Esophagus squamous epithelium (tissue), 5 donors: ENCODE measurements around the gene PEX6. TPM values are rescaled to one million over a fixed set of nuclear protein-coding genes. Genes with fewer than 3 reads are reported as not detected.

Source experiments
- DNase-seq: peaks from one replicate; lab custom pipeline; 2025; lab: John Stamatoyannopoulos, UW
- H3K27ac ChIP-seq, 4 donors: fragments of 200-600 bp; sonication (generic); one replicate each; pipeline ENCODE4 v1.5.1; 2016 to 2019; ENCODE audit warnings: mild to moderate bottlenecking in 1 of 4
- H3K27me3 ChIP-seq, 4 donors: fragments of 200-600 bp; sonication (generic); 1 replicate in 3 of 4; 2 replicates in 1 of 4; pipeline versions ENCODE4 v1.5.1 to v1.6.0; 2017 to 2021; ENCODE audit warnings: antibody characterized with exemption in 1 of 4
- H3K36me3 ChIP-seq, 3 donors: fragments of 200-600 bp; sonication (generic); one replicate each; pipeline ENCODE4 v1.5.1; 2016 to 2019
- H3K4me1 ChIP-seq, 3 donors: fragments of 200-600 bp; sonication (generic); one replicate each; pipeline ENCODE4 v1.5.1; 2017 to 2019
- H3K4me3 ChIP-seq, 4 donors: fragments of 200-600 bp; sonication (generic); 1 replicate in 3 of 4; 2 replicates in 1 of 4; pipeline ENCODE4 v1.5.1; 2016 to 2019; ENCODE audit warnings: mild to moderate bottlenecking in 2 of 4, moderate library complexity in 1 of 4
- H3K9me3 ChIP-seq, 3 donors: fragments of 200-600 bp; sonication (generic); one replicate each; pipeline ENCODE4 v1.5.1; 2016 to 2019
- POLR2A ChIP-seq, 4 donors: fragments of 450-650 bp; IDR thresholded peaks; one replicate each; pipeline ENCODE4 v1.6.1; 2017; ENCODE audit warnings: antibody characterized with exemption in 4 of 4, mild to moderate bottlenecking in 4 of 4, moderate library complexity in 3 of 4
- WGBS, 2 donors: methylation state at CpG; one replicate each; pipeline ENCODE4 v1.1.5; 2018; 5-methylcytosine and 5-hydroxymethylcytosine counted together
- intact Hi-C: fragments of 100-400 bp; cut with DNase I; formaldehyde crosslinking; loops from one replicate; pipeline ENCODE4 v1.15.0; 2022
- total RNA-seq, 4 donors: library from RNA; depleted of rRNA; stranded (reverse); fragments of >200 nt; gene quantifications; one replicate each; pipeline ENCODE4 v1.1.0, GENCODE V29; 2016
- TF ChIP-seq, protein P1 (sequence below), 6 experiments: fragments of 450-650 bp in 4 of 6; fragments of 200-600 bp in 2 of 6; sonication (generic) in 2 of 6; IDR thresholded peaks; one replicate each; pipeline ENCODE4 v1.5.1; 2016 to 2019; ENCODE audit warnings: antibody characterized with exemption in 6 of 6, mild to moderate bottlenecking in 4 of 6, moderate library complexity in 4 of 6
- donor health status: DM: yes; HTN: yes; CAD: no.

Gene PEX6
- total RNA-seq, 4 donors from 2014 or later: 11.3 to 21.2 (median 17.1) TPM

DNA sequence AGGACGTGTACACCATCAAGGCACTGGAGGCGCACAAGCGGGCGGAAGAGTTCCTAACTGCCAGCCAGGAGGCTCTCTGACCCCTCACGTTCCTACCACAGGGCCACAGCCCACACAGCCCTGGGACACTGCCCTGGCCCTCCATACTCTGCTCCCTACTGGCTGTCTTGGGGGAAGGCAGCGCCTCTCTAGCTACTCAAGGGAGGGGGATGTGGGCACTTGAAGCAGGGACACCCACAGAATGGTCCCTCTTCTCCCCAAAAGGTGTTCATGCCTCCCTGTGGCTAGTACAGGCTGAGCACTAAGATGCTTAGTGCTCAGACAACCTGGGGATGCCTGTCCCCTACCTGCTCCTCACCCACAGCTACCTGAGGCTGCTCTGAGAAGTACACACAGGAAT, 32.2 kb upstream of the PEX6 start:
- Histone ChIP-seq H3K9me3 (no peaks in the 10 kb centered on the region), H3K27me3 (no peaks in the 10 kb centered on the region), H3K4me1 (peaks cover 26 to 39% (median 30%) of the 10 kb centered on the region in 3 donors), H3K36me3 (peaks cover 21 to 63% (median 21%) of the 10 kb centered on the region in 3 donors), H3K4me3 (no peak overlapping the region), H3K27ac (no peak overlapping the region)
- intact Hi-C loops: no loop called here
- TF ChIP-seq, protein P1, sequence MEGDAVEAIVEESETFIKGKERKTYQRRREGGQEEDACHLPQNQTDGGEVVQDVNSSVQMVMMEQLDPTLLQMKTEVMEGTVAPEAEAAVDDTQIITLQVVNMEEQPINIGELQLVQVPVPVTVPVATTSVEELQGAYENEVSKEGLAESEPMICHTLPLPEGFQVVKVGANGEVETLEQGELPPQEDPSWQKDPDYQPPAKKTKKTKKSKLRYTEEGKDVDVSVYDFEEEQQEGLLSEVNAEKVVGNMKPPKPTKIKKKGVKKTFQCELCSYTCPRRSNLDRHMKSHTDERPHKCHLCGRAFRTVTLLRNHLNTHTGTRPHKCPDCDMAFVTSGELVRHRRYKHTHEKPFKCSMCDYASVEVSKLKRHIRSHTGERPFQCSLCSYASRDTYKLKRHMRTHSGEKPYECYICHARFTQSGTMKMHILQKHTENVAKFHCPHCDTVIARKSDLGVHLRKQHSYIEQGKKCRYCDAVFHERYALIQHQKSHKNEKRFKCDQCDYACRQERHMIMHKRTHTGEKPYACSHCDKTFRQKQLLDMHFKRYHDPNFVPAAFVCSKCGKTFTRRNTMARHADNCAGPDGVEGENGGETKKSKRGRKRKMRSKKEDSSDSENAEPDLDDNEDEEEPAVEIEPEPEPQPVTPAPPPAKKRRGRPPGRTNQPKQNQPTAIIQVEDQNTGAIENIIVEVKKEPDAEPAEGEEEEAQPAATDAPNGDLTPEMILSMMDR (IDR thresholded peaks at IDR 0.05): no peak
- TF ChIP-seq POLR2A (IDR thresholded peaks at IDR 0.05): no peak
- WGBS, 2 donors: 68 to 92% methylated on average over 4 of the region's 6 CpGs
- no peak for DNase-seq

DNA sequence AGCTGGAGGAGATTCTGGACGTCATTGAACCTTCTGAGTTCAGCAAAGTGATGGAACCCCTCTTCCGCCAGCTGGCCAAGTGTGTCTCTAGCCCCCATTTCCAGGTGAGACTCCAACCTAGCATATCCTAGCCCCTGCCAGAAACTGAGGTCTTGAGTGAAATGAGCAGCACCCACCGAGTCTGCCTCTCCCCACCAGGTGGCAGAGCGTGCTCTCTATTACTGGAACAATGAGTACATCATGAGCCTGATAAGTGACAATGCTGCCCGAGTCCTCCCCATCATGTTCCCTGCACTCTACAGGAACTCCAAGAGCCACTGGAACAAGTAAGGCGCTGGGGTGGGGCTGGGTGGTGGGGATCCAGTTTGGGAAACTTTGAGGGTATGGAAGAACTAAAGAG, 30.1 kb upstream of the PEX6 start:
- no peak for DNase-seq
- Histone ChIP-seq H3K4me1 (peaks cover 10 to 19% (median 14%) of the 10 kb centered on the region in 3 donors), H3K9me3 (no peaks in the 10 kb centered on the region), H3K36me3 (peaks cover 21 to 75% (median 26%) of the 10 kb centered on the region in 3 donors), H3K27me3 (no peaks in the 10 kb centered on the region), H3K27ac (no peak overlapping the region), H3K4me3 (no peak overlapping the region)
- 60 to 100% methylated on average over 2 to 6 of the region's 6 CpGs for WGBS, 2 donors
- intact Hi-C loops: no loop called here
- no peak for TF ChIP-seq POLR2A (IDR thresholded peaks at IDR 0.05)
- TF ChIP-seq, protein P1 (IDR thresholded peaks at IDR 0.05): peak in 3 of 6 experiments; percentile 25 to 56 (median 43)

DNA sequence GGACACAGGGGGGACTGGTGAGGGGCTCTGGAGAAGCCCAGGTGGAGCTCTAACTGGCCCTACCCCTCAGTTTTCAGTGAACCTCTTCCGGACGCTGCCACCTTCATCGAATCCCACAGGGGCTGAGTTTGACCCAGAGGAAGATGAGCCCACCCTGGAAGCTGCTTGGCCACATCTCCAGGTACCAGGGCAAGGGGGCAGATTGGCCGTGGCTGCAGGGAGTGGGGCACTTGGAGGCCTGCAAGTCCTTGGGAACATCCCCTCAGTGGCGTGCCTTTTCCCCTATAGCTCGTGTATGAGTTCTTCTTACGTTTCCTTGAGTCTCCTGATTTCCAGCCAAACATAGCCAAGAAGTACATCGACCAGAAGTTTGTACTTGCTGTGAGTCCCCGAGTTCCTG, 28.1 kb upstream of the PEX6 start:
- WGBS, 2 donors: 87 to 91% methylated on average over 6 to 9 of the region's 9 CpGs
- Histone ChIP-seq H3K9me3 (no peaks in the 10 kb centered on the region), H3K4me1 (peaks cover 0 to 6% (median 4%) of the 10 kb centered on the region in 3 donors), H3K4me3 (no peak overlapping the region), H3K27me3 (no peaks in the 10 kb centered on the region), H3K27ac (no peak overlapping the region), H3K36me3 (peaks cover 21 to 88% (median 26%) of the 10 kb centered on the region in 3 donors)
- DNase-seq: no peak
- intact Hi-C loops: no loop called here
- TF ChIP-seq, protein P1 (IDR thresholded peaks at IDR 0.05): no peak
- TF ChIP-seq POLR2A (IDR thresholded peaks at IDR 0.05): no peak

DNA sequence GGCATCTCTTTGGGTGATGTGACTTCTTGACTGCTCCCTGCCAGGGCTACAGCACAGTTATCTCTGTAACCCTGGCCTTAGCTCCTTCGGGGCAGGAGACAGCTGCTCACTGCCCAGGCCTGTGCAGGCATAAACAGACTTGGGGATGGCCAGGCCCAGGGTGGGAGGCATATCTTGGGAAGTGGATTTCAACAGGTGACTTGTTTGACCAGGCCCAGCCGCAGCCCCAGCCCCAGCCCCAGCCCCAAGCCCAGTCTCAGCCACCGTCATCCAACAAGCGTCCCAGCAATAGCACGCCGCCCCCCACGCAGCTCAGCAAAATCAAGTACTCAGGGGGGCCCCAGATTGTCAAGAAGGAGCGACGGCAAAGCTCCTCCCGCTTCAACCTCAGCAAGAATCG, 27.3 kb upstream of the PEX6 start:
- Histone ChIP-seq H3K27me3 (no peaks in the 10 kb centered on the region), H3K27ac (no peak overlapping the region), H3K9me3 (no peaks in the 10 kb centered on the region), H3K4me1 (no peaks in the 10 kb centered on the region), H3K36me3 (peaks cover 17 to 88% (median 26%) of the 10 kb centered on the region in 3 donors), H3K4me3 (no peak overlapping the region)
- TF ChIP-seq POLR2A (IDR thresholded peaks at IDR 0.05): no peak
- TF ChIP-seq, protein P1 (IDR thresholded peaks at IDR 0.05): no peak
- intact Hi-C loops: no loop called here
- 92 to 98% methylated on average over 2 to 5 of the region's 11 CpGs for WGBS, 2 donors
- no peak for DNase-seq

DNA sequence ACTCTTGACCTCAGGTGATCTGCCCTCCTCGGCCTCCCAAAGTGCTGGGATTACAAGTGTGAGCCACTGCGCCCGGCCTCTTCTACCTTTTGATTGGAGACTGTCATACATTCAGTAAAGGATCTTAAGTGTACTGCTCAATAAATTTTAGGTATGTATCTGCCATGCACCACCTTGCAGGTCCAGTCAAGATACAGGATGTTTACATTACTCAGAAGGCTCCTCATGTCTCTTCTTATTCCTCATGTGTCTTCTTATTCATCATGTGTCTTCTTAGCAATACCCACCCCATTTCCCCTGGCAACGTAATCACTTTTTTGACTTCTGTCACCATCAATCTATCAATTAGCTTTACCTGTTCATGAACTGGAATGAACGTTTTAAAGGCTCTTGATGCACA, 26.9 kb upstream of the PEX6 start:
- peaks cover 13 to 88% (median 26%) of the 10 kb centered on the region in 3 donors for H3K36me3 ChIP-seq
- intact Hi-C loops: no loop called here
- H3K4me3 ChIP-seq: no peak overlapping the region
- no peaks in the 10 kb centered on the region for H3K4me1 ChIP-seq
- H3K27me3 ChIP-seq: no peaks in the 10 kb centered on the region
- H3K27ac ChIP-seq: no peak overlapping the region
- H3K9me3 ChIP-seq: no peaks in the 10 kb centered on the region
- 65 to 85% methylated on average over 3 to 4 of the region's 5 CpGs for WGBS, 2 donors
- no peak for DNase-seq
- TF ChIP-seq POLR2A (IDR thresholded peaks at IDR 0.05): no peak
- TF ChIP-seq, protein P1 (IDR thresholded peaks at IDR 0.05): no peak
